Fibroblast of villous mesenchyme (primary cell): Measurements from ENCODE around the gene SLCO2A1. TPM values are rescaled to one million over a fixed set of nuclear protein-coding genes. Genes with fewer than 3 reads are reported as not detected.

ENCODE experiments used
- DNase-seq: peaks from one replicate; pipeline ENCODE4 v3.0.0-alpha.2; 2010; ENCODE audit warnings: low read depth
- H3K4me3 ChIP-seq: 2 replicates; pipeline ENCODE4 v1.5.1; 2011; ENCODE audit warnings: low read depth, mild to moderate bottlenecking, low read length
- total RNA-seq: library from RNA; depleted of rRNA; stranded (reverse); fragments of >200 nt; gene quantifications from 2 replicates; pipeline ENCODE4 v1.2.3, GENCODE V29; 2012
- TF ChIP-seq, protein P1 (sequence below): IDR thresholded peaks from 2 replicates; pipeline ENCODE4 v1.5.1; 2012; ENCODE audit warnings: low read depth, mild to moderate bottlenecking, low read length; ENCODE audit not compliant: insufficient read depth

SLCO2A1 gene
- total RNA-seq, 1 donor: 0.43 TPM

DNA sequence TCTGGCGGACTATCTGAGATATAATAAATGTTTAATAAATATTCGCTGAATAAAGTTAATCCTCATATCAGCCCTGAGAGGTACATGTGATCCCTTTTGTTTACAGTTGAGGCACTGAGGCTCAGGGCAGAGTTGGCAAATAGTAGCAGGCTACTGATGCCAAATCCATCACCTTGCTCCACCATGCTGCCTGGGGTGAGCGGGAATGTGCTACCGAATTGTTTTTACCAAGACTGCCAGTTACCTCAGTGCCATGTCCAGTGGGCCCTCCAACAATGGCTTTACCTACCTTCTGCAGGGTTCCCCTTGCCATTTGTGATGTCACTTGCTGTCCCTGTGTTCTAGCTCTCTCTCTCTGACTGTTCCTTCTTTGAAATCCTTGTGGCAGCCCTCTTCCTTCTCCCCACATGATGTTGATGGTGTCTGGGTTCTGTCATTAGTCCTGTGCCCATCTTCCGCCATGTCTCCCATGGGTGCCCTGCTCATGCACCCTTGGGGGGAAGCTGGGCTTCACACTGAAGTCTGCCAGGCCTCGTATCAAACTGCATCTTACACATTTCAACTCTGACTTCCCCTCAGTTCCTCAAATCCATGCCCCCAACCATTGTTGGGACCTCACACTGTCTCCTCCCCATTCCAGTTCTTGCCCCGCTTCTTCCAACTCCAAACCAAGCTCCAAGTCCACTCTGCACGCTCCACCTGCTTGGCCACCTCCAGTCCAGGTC lies 35.4 kb downstream of the SLCO2A1 start:
- H3K4me3 ChIP-seq: no peak overlapping the region
- TF ChIP-seq, protein P1, sequence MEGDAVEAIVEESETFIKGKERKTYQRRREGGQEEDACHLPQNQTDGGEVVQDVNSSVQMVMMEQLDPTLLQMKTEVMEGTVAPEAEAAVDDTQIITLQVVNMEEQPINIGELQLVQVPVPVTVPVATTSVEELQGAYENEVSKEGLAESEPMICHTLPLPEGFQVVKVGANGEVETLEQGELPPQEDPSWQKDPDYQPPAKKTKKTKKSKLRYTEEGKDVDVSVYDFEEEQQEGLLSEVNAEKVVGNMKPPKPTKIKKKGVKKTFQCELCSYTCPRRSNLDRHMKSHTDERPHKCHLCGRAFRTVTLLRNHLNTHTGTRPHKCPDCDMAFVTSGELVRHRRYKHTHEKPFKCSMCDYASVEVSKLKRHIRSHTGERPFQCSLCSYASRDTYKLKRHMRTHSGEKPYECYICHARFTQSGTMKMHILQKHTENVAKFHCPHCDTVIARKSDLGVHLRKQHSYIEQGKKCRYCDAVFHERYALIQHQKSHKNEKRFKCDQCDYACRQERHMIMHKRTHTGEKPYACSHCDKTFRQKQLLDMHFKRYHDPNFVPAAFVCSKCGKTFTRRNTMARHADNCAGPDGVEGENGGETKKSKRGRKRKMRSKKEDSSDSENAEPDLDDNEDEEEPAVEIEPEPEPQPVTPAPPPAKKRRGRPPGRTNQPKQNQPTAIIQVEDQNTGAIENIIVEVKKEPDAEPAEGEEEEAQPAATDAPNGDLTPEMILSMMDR: no peak
- no peak for DNase-seq

DNA sequence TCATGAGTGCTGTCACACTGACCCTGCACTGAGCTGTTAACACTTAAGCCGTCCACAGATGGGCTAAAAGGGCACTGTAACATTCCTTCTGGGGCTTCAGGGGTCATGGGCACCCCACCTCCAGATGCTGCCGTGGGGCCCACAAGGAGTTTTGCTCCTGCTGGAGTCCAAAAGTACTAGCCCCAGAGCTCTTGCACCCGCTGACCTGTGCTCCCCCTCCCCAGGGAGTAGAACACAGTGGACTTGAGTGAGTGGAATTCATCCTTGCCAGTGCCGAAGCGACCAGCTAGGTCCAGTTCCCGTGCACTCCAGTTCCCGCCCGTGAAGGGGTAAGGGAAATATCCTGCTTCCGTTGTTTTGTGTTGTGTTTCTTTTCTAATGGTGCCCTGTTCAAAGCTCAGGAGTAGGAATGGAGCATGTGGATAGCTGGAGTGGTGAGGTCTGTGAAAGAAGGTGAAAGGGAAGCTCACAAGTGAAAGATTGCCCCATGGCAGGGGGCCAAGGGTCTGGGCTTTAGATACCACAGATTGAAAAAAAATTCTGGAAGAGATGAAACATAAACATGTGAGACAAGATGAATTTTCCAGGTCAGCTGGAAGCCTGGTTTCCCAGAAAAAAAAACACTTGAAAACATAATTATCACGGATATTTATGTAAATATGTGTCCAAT lies 36.6 kb downstream of the SLCO2A1 start:
- H3K4me3 ChIP-seq: no peak overlapping the region
- TF ChIP-seq, protein P1: no peak
- DNase-seq: no peak

DNA sequence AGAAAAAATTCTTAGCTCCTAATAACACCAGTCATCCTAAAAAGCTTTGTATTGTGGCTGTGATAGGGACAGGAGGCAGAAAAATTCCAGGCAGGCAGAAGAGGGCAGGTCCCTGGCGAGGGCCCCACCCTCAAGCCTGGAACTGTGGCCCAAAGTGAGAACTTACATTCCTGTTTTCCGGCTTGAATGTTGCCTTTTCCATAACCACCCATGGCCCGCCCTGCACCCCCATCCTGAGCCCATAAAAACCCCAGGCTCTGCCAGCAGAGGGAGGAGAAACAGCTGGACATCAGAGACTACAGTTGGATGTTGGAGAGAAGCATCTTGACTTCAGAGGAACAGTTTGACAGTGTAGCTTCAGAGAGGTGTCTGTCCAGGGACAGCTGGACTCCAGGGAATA lies 37.3 kb downstream of the SLCO2A1 start:
- no peak for DNase-seq
- no peak overlapping the region for H3K4me3 ChIP-seq
- TF ChIP-seq, protein P1: peak; percentile 18

DNA sequence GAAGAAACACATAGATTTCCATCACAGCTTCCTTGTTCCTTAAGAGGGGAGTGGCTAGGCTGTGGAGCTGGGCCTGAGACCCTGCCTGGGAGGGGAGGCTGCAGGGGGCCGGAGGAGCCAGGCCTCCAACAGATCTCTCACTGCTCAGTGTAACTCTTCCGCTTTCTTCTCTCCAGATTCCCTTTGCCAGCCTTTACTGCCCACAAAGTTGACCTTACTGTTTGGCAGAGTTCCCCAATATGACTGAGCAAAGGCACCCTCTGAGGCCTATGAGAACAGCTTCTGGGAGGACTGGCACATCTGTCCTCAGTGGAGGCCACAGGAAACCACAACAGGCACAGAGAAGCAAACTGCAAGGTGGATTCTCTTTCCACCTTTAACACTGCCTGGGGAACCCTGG lies 38.1 kb downstream of the SLCO2A1 start:
- no peak for DNase-seq
- TF ChIP-seq, protein P1: no peak
- no peak overlapping the region for H3K4me3 ChIP-seq

DNA sequence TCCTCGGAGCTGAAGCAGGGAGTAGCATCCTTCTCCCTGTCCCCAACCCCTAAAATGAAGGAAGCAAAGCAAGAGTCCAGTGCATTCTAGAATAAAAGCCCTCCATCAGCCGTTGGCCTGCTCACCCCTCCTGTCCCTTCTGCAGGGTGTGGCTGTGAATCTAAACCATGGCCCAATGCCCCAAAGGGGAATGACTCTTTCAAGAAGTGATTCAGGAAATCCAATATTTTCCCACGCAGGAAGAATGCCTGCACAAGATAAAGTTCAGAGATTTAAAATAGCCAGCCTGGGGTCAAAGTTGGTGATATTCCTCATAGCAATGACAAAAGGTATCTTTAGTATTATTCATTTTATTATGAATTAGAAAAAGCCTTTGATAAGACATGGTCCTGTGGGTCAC lies 38.5 kb downstream of the SLCO2A1 start:
- TF ChIP-seq, protein P1: no peak
- DNase-seq: no peak
- no peak overlapping the region for H3K4me3 ChIP-seq

DNA sequence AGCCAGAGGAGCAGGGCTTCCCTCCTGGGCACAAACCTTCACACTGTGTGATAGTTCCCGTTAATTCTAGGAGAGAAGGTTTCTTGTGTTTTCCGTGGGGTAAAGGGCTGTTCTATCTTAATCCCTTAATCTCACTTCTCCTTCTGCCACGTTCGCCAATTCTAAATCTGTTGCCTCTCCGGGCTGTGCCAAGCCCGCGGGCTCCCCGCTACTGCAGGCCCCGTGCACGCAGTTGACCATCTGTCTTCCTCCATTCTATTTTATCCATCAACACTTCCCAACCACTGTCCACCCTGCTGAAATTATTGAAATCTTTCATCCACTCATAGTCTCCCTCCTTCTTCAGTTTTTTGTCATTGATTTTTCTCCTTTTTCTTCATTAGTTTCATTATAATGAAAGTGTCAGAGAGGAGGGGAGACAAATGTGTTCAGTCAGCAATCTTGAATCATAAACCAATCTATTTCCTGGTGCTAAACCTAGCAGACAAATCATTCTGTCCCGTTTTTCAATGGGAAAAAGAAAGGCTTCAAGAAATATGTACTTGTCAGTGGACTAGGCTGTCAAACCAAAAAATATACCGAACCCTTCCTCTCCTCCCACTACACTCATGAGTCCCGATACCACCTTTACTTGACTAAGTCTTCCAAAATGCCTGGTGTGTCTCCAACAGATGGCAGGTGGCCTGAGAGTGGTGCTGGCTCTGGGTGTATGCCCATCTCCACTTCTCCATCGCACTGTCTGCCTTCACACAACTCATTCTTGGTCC lies 39.6 kb downstream of the SLCO2A1 start:
- DNase-seq: no peak
- no peak overlapping the region for H3K4me3 ChIP-seq
- TF ChIP-seq, protein P1: no peak
